RWPE2 (cell line): ENCODE data around the gene BCAR1.
"Not testable (repeated sequence)": the region's sequence is repeated elsewhere in the genome, so short reads cannot be mapped to it uniquely, and the experiment has no call there.

Source experiments
- ATAC-seq: fragments of 200-7000 bp; cut with Tn5 transposase; 3 replicates; pipeline ENCODE4 v1.9.1; 2021; ENCODE audit warnings: low read depth
- DNase-seq: peaks from one replicate; pipeline ENCODE4 v3.0.0-alpha.2; 2020; ENCODE audit warnings: low spot score
- H3K27ac ChIP-seq: fragments of 450-650 bp; 2 replicates; pipeline ENCODE4 v1.5.1; 2017; ENCODE audit warnings: mild to moderate bottlenecking; ENCODE audit not compliant: poor library complexity, severe bottlenecking
- H3K27me3 ChIP-seq: fragments of 250-450 bp; sonication (Bioruptor Pico); 2 replicates; pipeline ENCODE4 v1.5.1; 2021; ENCODE audit warnings: mild to moderate bottlenecking, moderate library complexity; ENCODE audit not compliant: insufficient read depth, poor library complexity, severe bottlenecking
- H3K36me3 ChIP-seq: fragments of 250-450 bp; sonication (Bioruptor Pico); 2 replicates; pipeline ENCODE4 v1.5.1; 2020; ENCODE audit warnings: low read depth, mild to moderate bottlenecking, moderate library complexity
- H3K4me1 ChIP-seq: fragments of 250-450 bp; sonication (Bioruptor Pico); 2 replicates; pipeline ENCODE4 v1.5.1; 2021; ENCODE audit warnings: mild to moderate bottlenecking, moderate library complexity; ENCODE audit not compliant: insufficient read depth, poor library complexity, severe bottlenecking
- H3K4me3 ChIP-seq: fragments of 250-450 bp; sonication (Bioruptor Pico); 2 replicates; pipeline ENCODE4 v1.5.1; 2021; ENCODE audit warnings: mild to moderate bottlenecking, moderate library complexity; ENCODE audit not compliant: severe bottlenecking
- H3K9me3 ChIP-seq: fragments of 250-450 bp; sonication (Bioruptor Pico); 2 replicates; pipeline ENCODE4 v1.5.1; 2021; ENCODE audit warnings: mild to moderate bottlenecking, moderate library complexity; ENCODE audit not compliant: severe bottlenecking
- CTCF ChIP-seq: fragments of 450-650 bp; IDR thresholded peaks from one replicate; pipeline ENCODE4 v1.5.1; 2017; ENCODE audit warnings: mild to moderate bottlenecking, moderate library complexity; ENCODE audit not compliant: poor library complexity, severe bottlenecking

The BCAR1 gene

DNA sequence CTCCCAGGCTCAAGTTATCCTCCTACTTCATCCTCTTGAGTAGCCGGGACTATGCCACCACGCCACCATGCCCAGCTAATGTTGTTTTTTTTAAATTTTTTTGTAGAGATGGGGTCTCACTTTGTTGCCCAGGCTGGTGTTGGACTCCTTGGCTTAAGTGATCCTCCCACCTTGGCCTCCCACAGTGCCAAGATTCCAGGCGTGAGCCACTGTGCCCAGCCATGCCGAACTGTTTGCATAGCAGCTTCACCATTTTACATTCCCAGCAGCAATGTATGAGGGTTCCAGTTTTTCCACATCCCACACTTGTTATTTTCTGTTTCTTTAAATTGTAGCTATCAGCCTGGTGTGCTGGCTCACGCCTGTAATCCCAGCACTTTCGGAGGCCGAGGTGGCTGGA is 34.8 kb downstream of the BCAR1 start:
- no peak for ATAC-seq
- Histone ChIP-seq H3K4me3 (no peak overlapping the region), H3K27ac (no peak overlapping the region), H3K9me3 (no peaks in the 10 kb centered on the region), H3K36me3 (no peaks in the 10 kb centered on the region), H3K4me1 (no peaks in the 10 kb centered on the region), H3K27me3 (no peaks in the 10 kb centered on the region)
- TF ChIP-seq CTCF: no peak
- DNase-seq: no peak

DNA sequence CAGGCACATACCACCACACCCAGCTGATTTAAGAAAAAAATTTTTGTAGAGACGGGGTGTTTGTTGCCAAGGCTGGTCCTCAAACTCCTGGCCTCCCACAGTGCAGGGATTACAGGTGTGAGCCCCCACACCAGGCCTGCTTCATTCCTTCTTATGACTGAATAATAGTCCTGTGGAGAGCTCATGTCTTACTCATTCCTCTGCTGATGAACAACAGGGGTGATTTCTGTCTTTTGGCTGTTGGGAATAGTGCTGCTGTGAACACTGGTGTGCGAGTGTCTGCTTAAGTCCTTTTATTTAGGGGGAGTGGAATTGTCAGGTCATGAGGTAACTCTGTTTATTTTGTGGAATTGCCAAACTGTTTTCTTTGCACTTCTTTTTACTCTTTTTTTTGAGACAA is 35.3 kb downstream of the BCAR1 start:
- no peaks in the 10 kb centered on the region for H3K4me1 ChIP-seq
- H3K36me3 ChIP-seq: no peaks in the 10 kb centered on the region
- no peak for TF ChIP-seq CTCF
- DNase-seq (no peak), ATAC-seq (no peak)
- H3K4me3 ChIP-seq: no peak overlapping the region
- H3K27ac ChIP-seq: no peak overlapping the region
- H3K9me3 ChIP-seq: no peaks in the 10 kb centered on the region
- no peaks in the 10 kb centered on the region for H3K27me3 ChIP-seq

GRCh38 chr16:75211286-75211685 is 40.1 kb downstream of the BCAR1 start:
- ATAC-seq: not testable (repeated sequence)

GRCh38 chr16:75209944-75210343 is 41.5 kb downstream of the BCAR1 start:
- Histone ChIP-seq H3K4me1 (no peaks in the 10 kb centered on the region), H3K27me3 (no peaks in the 10 kb centered on the region), H3K36me3 (no peaks in the 10 kb centered on the region), H3K4me3 (no peak overlapping the region), H3K9me3 (no peaks in the 10 kb centered on the region), H3K27ac (no peak overlapping the region)
- no peak for TF ChIP-seq CTCF
- ATAC-seq (no peak), DNase-seq (no peak)

More at GRCh38 chr16:75211286-75211685, 40.1 kb downstream of the BCAR1 start:
- H3K27ac ChIP-seq, H3K9me3 ChIP-seq, H3K36me3 ChIP-seq, H3K4me3 ChIP-seq, DNase-seq, H3K4me1 ChIP-seq, H3K27me3 ChIP-seq: not testable (repeated sequence)

DNA sequence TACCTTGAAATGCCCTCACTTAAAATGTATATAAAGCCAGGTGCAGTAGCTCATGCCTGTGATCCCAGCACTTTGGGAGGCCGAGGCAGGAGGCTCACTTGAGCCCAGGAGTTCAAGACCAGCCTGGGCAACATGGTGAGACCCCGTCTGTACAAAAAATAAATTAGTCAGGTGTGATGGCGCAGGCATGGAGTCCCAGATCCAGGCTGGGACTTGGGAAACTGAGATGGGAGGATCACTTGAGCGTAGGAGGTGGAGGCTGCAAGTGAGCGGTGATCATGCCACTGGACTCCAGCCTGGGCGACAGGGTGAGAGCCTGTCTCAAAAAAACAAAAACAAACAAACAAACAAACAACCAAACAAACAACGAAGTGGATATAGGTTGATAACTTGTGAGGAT is 41.9 kb downstream of the BCAR1 start:
- H3K4me3 ChIP-seq, H3K27me3 ChIP-seq, H3K36me3 ChIP-seq, H3K4me1 ChIP-seq, H3K27ac ChIP-seq, H3K9me3 ChIP-seq, DNase-seq, ATAC-seq: not testable (repeated sequence)

DNA sequence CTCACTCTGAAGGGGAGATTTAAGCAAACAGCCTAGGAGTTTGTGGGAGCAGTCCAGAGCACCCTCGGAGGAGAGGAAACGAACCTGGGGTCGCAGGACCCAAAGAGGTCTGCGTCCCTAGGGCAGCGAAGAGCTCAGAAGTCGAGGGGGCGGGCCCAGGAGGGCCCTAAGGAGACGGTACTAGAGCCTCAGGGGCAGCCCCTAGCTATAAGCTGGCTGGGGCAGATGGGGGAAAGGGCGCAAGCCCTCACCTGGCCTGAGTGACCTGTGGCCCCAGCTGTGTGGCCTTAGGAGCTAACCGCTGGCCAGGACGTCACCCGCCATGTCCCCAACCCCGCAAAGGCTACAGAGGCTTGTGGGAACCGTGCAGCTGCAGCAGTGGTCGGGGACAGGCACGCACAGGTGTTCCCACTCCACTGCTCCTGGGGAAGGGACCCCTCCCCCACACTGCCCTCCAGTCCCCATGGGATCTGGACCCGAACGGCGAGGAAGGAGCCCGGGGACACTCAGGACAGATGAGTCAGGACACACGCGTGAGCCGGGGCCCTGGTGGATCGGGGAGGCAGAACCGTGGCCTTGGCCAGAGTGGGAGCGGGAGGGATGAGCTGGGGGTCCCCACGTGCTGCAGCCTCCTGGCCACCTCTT is 42.4 kb downstream of the BCAR1 start:
- TF ChIP-seq CTCF: no peak
- Histone ChIP-seq H3K4me1 (no peaks in the 10 kb centered on the region), H3K4me3 (no peak overlapping the region), H3K36me3 (no peaks in the 10 kb centered on the region), H3K27ac (no peak overlapping the region), H3K27me3 (no peaks in the 10 kb centered on the region), H3K9me3 (no peaks in the 10 kb centered on the region)
- DNase-seq: no peak
- ATAC-seq: no peak
